ENCODE measurements around the gene KCNMB1.

DNA sequence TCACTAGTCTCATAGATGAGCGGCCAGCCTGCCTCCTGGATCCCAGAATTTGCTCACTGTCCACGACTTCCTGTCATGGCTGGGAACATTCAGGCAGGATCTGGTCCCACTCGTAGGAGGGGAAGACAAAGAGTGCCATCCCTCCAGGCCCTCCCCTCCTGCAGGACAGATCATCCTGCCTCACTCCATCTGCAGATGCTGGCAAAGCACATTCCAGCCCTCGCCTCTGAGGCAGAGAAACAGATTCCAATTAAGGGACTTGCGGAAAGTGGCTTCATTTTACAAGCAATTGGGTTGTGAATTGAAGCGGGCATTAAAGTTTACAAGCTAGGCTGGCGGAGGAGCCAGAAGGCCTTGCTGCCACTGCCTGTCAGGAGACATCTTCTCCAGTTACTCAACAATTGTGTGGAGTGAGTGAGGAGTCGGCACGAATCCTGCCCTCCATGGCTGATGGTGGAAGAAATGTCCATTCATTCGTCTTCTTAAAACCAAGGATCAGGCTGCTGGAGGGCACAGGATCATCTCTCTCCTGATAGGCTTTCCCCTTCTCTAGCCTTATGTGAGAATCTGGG, 41.8 kb upstream of the KCNMB1 start:
- TF ChIP-seq, protein P1, sequence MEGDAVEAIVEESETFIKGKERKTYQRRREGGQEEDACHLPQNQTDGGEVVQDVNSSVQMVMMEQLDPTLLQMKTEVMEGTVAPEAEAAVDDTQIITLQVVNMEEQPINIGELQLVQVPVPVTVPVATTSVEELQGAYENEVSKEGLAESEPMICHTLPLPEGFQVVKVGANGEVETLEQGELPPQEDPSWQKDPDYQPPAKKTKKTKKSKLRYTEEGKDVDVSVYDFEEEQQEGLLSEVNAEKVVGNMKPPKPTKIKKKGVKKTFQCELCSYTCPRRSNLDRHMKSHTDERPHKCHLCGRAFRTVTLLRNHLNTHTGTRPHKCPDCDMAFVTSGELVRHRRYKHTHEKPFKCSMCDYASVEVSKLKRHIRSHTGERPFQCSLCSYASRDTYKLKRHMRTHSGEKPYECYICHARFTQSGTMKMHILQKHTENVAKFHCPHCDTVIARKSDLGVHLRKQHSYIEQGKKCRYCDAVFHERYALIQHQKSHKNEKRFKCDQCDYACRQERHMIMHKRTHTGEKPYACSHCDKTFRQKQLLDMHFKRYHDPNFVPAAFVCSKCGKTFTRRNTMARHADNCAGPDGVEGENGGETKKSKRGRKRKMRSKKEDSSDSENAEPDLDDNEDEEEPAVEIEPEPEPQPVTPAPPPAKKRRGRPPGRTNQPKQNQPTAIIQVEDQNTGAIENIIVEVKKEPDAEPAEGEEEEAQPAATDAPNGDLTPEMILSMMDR (conservative IDR thresholded peaks at IDR 0.05; ENCODE audit: low read length), result no peak
- TF ChIP-seq EZH2phosphoT487 (IDR thresholded peaks at IDR 0.05; ENCODE audit: borderline replicate concordance, low read depth, low read length), result no peak

Data from OCI-LY7 (cell line).